KMS-11 (cell line): ENCODE data around the gene PLD4.

Experiments used
- H2AFZ ChIP-seq: fragments of 200-600 bp; sonication (generic); 2 replicates; pipeline ENCODE4 v1.6.1; 2016; ENCODE audit warnings: antibody characterized with exemption, mixed run types, low read depth
- H3K27ac ChIP-seq: fragments of 200-600 bp; sonication (generic); 2 replicates; pipeline ENCODE4 v1.6.1; 2016; ENCODE audit warnings: mild to moderate bottlenecking, mixed run types
- H3K27me3 ChIP-seq: fragments of 200-600 bp; sonication (generic); 2 replicates; pipeline ENCODE4 v1.6.1; 2017; ENCODE audit warnings: mild to moderate bottlenecking, low read depth, mixed run types, moderate library complexity; ENCODE audit not compliant: insufficient read depth
- H3K36me3 ChIP-seq: fragments of 200-600 bp; sonication (generic); 2 replicates; pipeline ENCODE4 v1.6.1; 2017; ENCODE audit warnings: mild to moderate bottlenecking, mixed run types; ENCODE audit not compliant: insufficient read depth
- H3K4me1 ChIP-seq: fragments of 200-600 bp; sonication (generic); 2 replicates; pipeline ENCODE4 v1.6.1; 2016; ENCODE audit warnings: mild to moderate bottlenecking, low read depth, mixed run types; ENCODE audit not compliant: poor library complexity, severe bottlenecking
- H3K4me2 ChIP-seq: fragments of 200-600 bp; sonication (generic); 2 replicates; pipeline ENCODE4 v1.7.0; 2016; ENCODE audit warnings: mild to moderate bottlenecking, mixed run types
- H3K4me3 ChIP-seq: fragments of 200-600 bp; sonication (generic); IDR thresholded peaks from 2 replicates; pipeline ENCODE4 v1.6.1; 2017; ENCODE audit warnings: low read depth, low read length, mixed read lengths; ENCODE audit not compliant: insufficient read depth
- H3K79me2 ChIP-seq: fragments of 200-600 bp; sonication (generic); 2 replicates; pipeline ENCODE4 v1.6.1; 2016; ENCODE audit warnings: low read depth, mixed run types; ENCODE audit not compliant: insufficient read depth
- H3K9ac ChIP-seq: fragments of 200-600 bp; sonication (generic); 2 replicates; pipeline ENCODE4 v1.6.1; 2016; ENCODE audit warnings: mild to moderate bottlenecking, mixed run types
- H4K20me1 ChIP-seq: fragments of 200-600 bp; sonication (generic); 2 replicates; pipeline ENCODE4 v1.6.1; 2016; ENCODE audit warnings: mild to moderate bottlenecking, mixed run types; ENCODE audit not compliant: insufficient read depth
- CTCF ChIP-seq: fragments of 200-600 bp; sonication (generic); conservative IDR thresholded peaks from 2 replicates; pipeline ENCODE4 v1.6.1; 2017; ENCODE audit warnings: low read depth, mild to moderate bottlenecking, antibody characterized with exemption, low read length, moderate library complexity, mixed read lengths

PLD4 gene

GRCh38 chr14:104954746-104955395 is 30.2 kb downstream of the PLD4 start:
- no peak overlapping the region for H3K27ac ChIP-seq
- no peaks in the 10 kb centered on the region for H3K36me3 ChIP-seq

GRCh38 chr14:104955396-104955770 is 30.7 kb downstream of the PLD4 start:
- no peaks in the 10 kb centered on the region for H3K4me1 ChIP-seq
- H3K4me3 ChIP-seq = no peak overlapping the region
- H2AFZ ChIP-seq = no peak overlapping the region
- no peaks in the 10 kb centered on the region for H3K36me3 ChIP-seq
- no peak overlapping the region for H3K9ac ChIP-seq
- H3K4me2 ChIP-seq = no peak overlapping the region
- H3K27ac ChIP-seq = no peak overlapping the region
- no peak for TF ChIP-seq CTCF
- H4K20me1 ChIP-seq = no peaks in the 10 kb centered on the region
- H3K79me2 ChIP-seq = no peaks in the 10 kb centered on the region
- no peaks in the 10 kb centered on the region; the same call in 1 of the 2 replicates for H3K27me3 ChIP-seq

More at GRCh38 chr14:104954746-104955395, 30.2 kb downstream of the PLD4 start:
- no peaks in the 10 kb centered on the region for H3K4me1 ChIP-seq
- no peak for TF ChIP-seq CTCF
- no peaks in the 10 kb centered on the region; the same call in 1 of the 2 replicates for H3K27me3 ChIP-seq
- H2AFZ ChIP-seq = no peak overlapping the region
- no peaks in the 10 kb centered on the region for H4K20me1 ChIP-seq
- H3K4me3 ChIP-seq = no peak overlapping the region
- H3K4me2 ChIP-seq = no peak overlapping the region
- no peaks in the 10 kb centered on the region for H3K79me2 ChIP-seq
- no peak overlapping the region for H3K9ac ChIP-seq

- Histone ChIP-seq H3K27ac (no peak overlapping the region), H3K79me2 (no peaks in the 10 kb centered on the region), H3K36me3 (no peaks in the 10 kb centered on the region), H3K9ac (no peak overlapping the region), H4K20me1 (no peaks in the 10 kb centered on the region), H3K27me3 (no peaks in the 10 kb centered on the region; the same call in 1 of the 2 replicates), H3K4me2 (no peak overlapping the region), H2AFZ (no peak overlapping the region), H3K4me1 (no peaks in the 10 kb centered on the region), H3K4me3 (no peak overlapping the region)
- TF ChIP-seq CTCF = no peak
Observed at GRCh38 chr14:104956290-104956890, 31.7 kb downstream of the PLD4 start.

- Histone ChIP-seq H3K27me3 (no peaks in the 10 kb centered on the region; the same call in 1 of the 2 replicates), H4K20me1 (no peaks in the 10 kb centered on the region)
Observed at GRCh38 chr14:104957146-104958113, 32.8 kb downstream of the PLD4 start.

More at GRCh38 chr14:104957146-104958113, 32.8 kb downstream of the PLD4 start:
- Histone ChIP-seq H2AFZ (no peak overlapping the region), H3K9ac (no peak overlapping the region), H3K79me2 (no peaks in the 10 kb centered on the region), H3K36me3 (no peaks in the 10 kb centered on the region), H3K27ac (no peak overlapping the region), H3K4me2 (no peak overlapping the region), H3K4me1 (no peaks in the 10 kb centered on the region), H3K4me3 (no peak overlapping the region)
- no peak for TF ChIP-seq CTCF
